Spleen (tissue), 11 donors: ENCODE measurements around the gene CCDC6. TPM values are rescaled to one million over a fixed set of nuclear protein-coding genes. Genes with fewer than 3 reads are reported as not detected.
A peak's percentile ranks its signal among the peaks of the same experiment; 100 is the strongest.

ENCODE experiments used
- DNase-seq: peaks from one replicate; pipeline ENCODE4 v3.0.0-alpha.2; 2020
- H3K27ac ChIP-seq, 8 donors: fragments of 200-600 bp; sonication (generic) in 7 of 8; 1 replicate in 4 of 8; 2 replicates in 4 of 8; pipeline versions ENCODE4 v1.5.0 to v1.8.0; 2016 to 2021; ENCODE audit warnings: inconsistent platforms in 4 of 8, mild to moderate bottlenecking in 4 of 8, moderate library complexity in 1 of 8
- H3K27me3 ChIP-seq, 7 donors: fragments of 200-600 bp; sonication (generic) in 6 of 7; replicated peaks in 1 of 7; 1 replicate in 4 of 7; 2 replicates in 3 of 7; pipeline versions ENCODE4 v1.5.0 to v1.8.0; 2016 to 2021; ENCODE audit warnings: inconsistent platforms in 3 of 7, mild to moderate bottlenecking in 1 of 7
- H3K36me3 ChIP-seq, 6 donors: fragments of 200-600 bp; sonication (generic) in 5 of 6; 1 replicate in 4 of 6; 2 replicates in 2 of 6; pipeline versions ENCODE4 v1.5.0 to v1.8.0; 2016 to 2021; ENCODE audit warnings: inconsistent platforms in 2 of 6
- H3K4me1 ChIP-seq, 6 donors: fragments of 200-600 bp; sonication (generic) in 5 of 6; 1 replicate in 3 of 6; 2 replicates in 3 of 6; pipeline versions ENCODE4 v1.5.0 to v1.8.0; 2016 to 2021; ENCODE audit warnings: inconsistent platforms in 3 of 6
- H3K4me3 ChIP-seq, 8 donors: fragments of 200-600 bp; sonication (generic) in 7 of 8; 1 replicate in 4 of 8; 2 replicates in 4 of 8; pipeline versions ENCODE4 v1.5.0 to v1.8.0; 2016 to 2021; ENCODE audit warnings: inconsistent platforms in 4 of 8, mild to moderate bottlenecking in 4 of 8, moderate library complexity in 2 of 8
- H3K9me3 ChIP-seq, 8 donors: fragments of 200-600 bp; sonication (generic) in 7 of 8; 1 replicate in 4 of 8; 2 replicates in 4 of 8; pipeline versions ENCODE4 v1.5.0 to v1.8.0; 2016 to 2021; ENCODE audit warnings: inconsistent platforms in 4 of 8
- CTCF ChIP-seq, 11 experiments: fragments of 200-600 bp in 7 of 11; fragments of 450-650 bp in 4 of 11; sonication (generic) in 4 of 11; IDR thresholded peaks in 8 of 11; conservative IDR thresholded peaks in 3 of 11; 1 replicate in 7 of 11; 2 replicates in 4 of 11; pipeline versions ENCODE4 v1.4.0 to v1.8.0; 2016 to 2021; ENCODE audit warnings: antibody characterized with exemption in 11 of 11, inconsistent platforms in 4 of 11, mild to moderate bottlenecking in 1 of 11
- POLR2A ChIP-seq, 3 donors: fragments of 450-650 bp; IDR thresholded peaks; one replicate each; pipeline ENCODE4 v1.5.1; 2017; ENCODE audit warnings: antibody characterized with exemption in 3 of 3, mild to moderate bottlenecking in 1 of 3
- POLR2AphosphoS5 ChIP-seq, 3 donors: sonication (generic); formaldehyde crosslinking; IDR thresholded peaks; one replicate each; pipeline ENCODE4 v1.5.1; 2017; ENCODE audit warnings: antibody characterized with exemption in 3 of 3
- WGBS, 5 donors: extraction: QIAGEN DNeasy Blood & Tissue Kit in 3 of 5; methylation state at CpG; one replicate each; pipeline versions ENCODE4 v1.1.5 to v1.1.7; 2013 to 2018; 5-methylcytosine and 5-hydroxymethylcytosine counted together
- intact Hi-C: fragments of 100-400 bp; cut with DNase I; formaldehyde crosslinking; loops from one replicate; pipeline ENCODE4 v1.15.0; 2023; ENCODE audit warnings: low total_unique reads
- polyA plus RNA-seq, 3 donors: library from polyadenylated mRNA; stranded (reverse); fragments of 200-250 nt; gene quantifications; one replicate each; pipeline ENCODE4 v1.2.1, GENCODE V29; 2013
- total RNA-seq, 7 donors: library from RNA; depleted of rRNA in 3 of 7; stranded (reverse); fragments of >200 nt in 3 of 7; fragmentation: NEBNext Ultra II Directional in 4 of 7; extraction: Animal tissue kit (Norgen Biotek cat#: 25700) in 4 of 7; gene quantifications; one replicate each; pipeline versions ENCODE4 v1.1.0 to v1.2.1, GENCODE V29; 2016 to 2021
- donor health status: healthy with polysubstance abuse.
- donor health status: DM: no; HTN: no; CAD: no; lungs with moderate emphysema.
- donor health status: DM: no; HTN: no; CAD: no.
- donor health status: Bipolar disorder and iron deficiency.
- donor health status: healthy.
- donor health status: DM: no; HTN: no; CAD: no.
- donor health status: DM: yes; HTN: yes; CAD: no.

Gene CCDC6
- total and polyA plus RNA-seq, 10 donors = 8.7 to 55.1 (median 37.6) TPM

DNA sequence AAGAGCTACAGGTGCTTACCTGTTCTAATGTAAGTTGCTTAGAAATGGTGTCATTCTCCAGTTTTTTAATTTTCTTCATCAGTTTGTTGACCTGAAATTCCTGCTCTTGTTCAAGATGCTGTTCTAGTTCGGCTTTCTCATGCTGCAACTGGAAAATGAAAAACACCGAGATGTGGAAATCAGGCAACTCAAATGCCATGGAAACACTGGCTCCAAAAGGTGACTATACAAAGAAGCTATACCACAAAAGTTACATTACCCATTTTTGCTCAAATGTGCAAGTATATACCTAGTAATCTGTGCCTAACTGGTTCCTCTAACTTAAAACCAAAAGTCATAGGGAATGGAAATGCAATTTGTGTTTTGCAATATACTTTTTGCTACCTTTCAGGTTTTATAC, 73.8 kb downstream of the CCDC6 start:
- H3K4me1 ChIP-seq = peaks cover 6 to 85% (median 28%) of the 10 kb centered on the region in 6 donors
- no peak overlapping the region for H3K4me3 ChIP-seq
- H3K9me3 ChIP-seq = no peaks in the 10 kb centered on the region
- no peak overlapping the region for H3K27ac ChIP-seq
- TF ChIP-seq POLR2AphosphoS5 (IDR thresholded peaks at IDR 0.05) = no peak
- no peaks in the 10 kb centered on the region for H3K27me3 ChIP-seq
- H3K36me3 ChIP-seq = peaks cover 0 to 43% (median 15%) of the 10 kb centered on the region in 6 donors
- no peak for DNase-seq
- intact Hi-C loops = loop anchor here (10.0 kb wide), 1 partner anchor 72 kb away; the partner anchor contains the start of gene CCDC6
- 45 to 84% (median 57%) methylated on average over 2 of the region's 2 CpGs for WGBS, 5 donors

GRCh38 chr10:59831658-59832503, 74.5 kb downstream of the CCDC6 start:
- no peak for DNase-seq
- Histone ChIP-seq H3K4me1 (peaks cover 6 to 89% (median 28%) of the 10 kb centered on the region in 6 donors), H3K27ac (no peak overlapping the region), H3K36me3 (peaks cover 0 to 49% (median 15%) of the 10 kb centered on the region in 6 donors), H3K9me3 (no peaks in the 10 kb centered on the region), H3K27me3 (no peaks in the 10 kb centered on the region), H3K4me3 (no peak overlapping the region)
- TF ChIP-seq POLR2AphosphoS5 (IDR thresholded peaks at IDR 0.05) (no peak), POLR2A (IDR thresholded peaks at IDR 0.05) (no peak), CTCF (IDR thresholded peaks at IDR 0.05 in 8 of 11, conservative IDR thresholded peaks at IDR 0.05 in 3 of 11) (no peak)
- WGBS, 5 donors = 73 to 87% (median 75%) methylated on average over 5 of the region's 5 CpGs
- intact Hi-C loops = loop anchor here (10.0 kb wide), 1 partner anchor 73 kb away; the partner anchor contains the start of gene CCDC6

GRCh38 chr10:59830601-59831259, 75.6 kb downstream of the CCDC6 start:
- Histone ChIP-seq H3K4me1 (peaks cover 6 to 80% (median 27%) of the 10 kb centered on the region in 6 donors), H3K27me3 (no peaks in the 10 kb centered on the region), H3K4me3 (no peak overlapping the region), H3K36me3 (peaks cover 0 to 59% (median 15%) of the 10 kb centered on the region in 6 donors), H3K9me3 (no peaks in the 10 kb centered on the region), H3K27ac (no peak overlapping the region)
- TF ChIP-seq CTCF (IDR thresholded peaks at IDR 0.05 in 8 of 11, conservative IDR thresholded peaks at IDR 0.05 in 3 of 11) (peak in 10 of 11 experiments; percentile 28 to 75 (median 58)), POLR2A (IDR thresholded peaks at IDR 0.05) (no peak)
- whole genome bisulfite sequencing, 5 donors = 72 to 79% (median 75%) methylated on average over 7 of the region's 7 CpGs
- intact Hi-C loops = loop anchor here (10.0 kb wide), 1 partner anchor 74 kb away; the partner anchor contains the start of gene CCDC6
- no peak for DNase-seq

GRCh38 chr10:59829601-59830000, 76.8 kb downstream of the CCDC6 start:
- WGBS, 5 donors = 58 to 86% (median 80%) methylated on average over 3 of the region's 3 CpGs
- Histone ChIP-seq H3K27ac (no peak overlapping the region), H3K4me3 (no peak overlapping the region), H3K27me3 (no peaks in the 10 kb centered on the region), H3K36me3 (peaks cover 0 to 68% (median 15%) of the 10 kb centered on the region in 6 donors), H3K9me3 (no peaks in the 10 kb centered on the region), H3K4me1 (peaks cover 3 to 69% (median 20%) of the 10 kb centered on the region in 6 donors)
- DNase-seq = no peak
- TF ChIP-seq POLR2AphosphoS5 (IDR thresholded peaks at IDR 0.05) (no peak), POLR2A (IDR thresholded peaks at IDR 0.05) (no peak), CTCF (IDR thresholded peaks at IDR 0.05 in 8 of 11, conservative IDR thresholded peaks at IDR 0.05 in 3 of 11) (no peak)
- intact Hi-C loops = no loop called here
